B cell (primary cell): ENCODE measurements around the gene ELK3. TPM values are rescaled to one million over a fixed set of nuclear protein-coding genes. Genes with fewer than 3 reads are reported as not detected.
A peak's percentile ranks its signal among the peaks of the same experiment; 100 is the strongest.

Experiments used
- ATAC-seq: fragments of 200-7000 bp; cut with Tn5 transposase; one replicate; pipeline ENCODE4 v1.10.0; 2021; ENCODE audit warnings: low read depth, mild to moderate bottlenecking, moderate number of reproducible peaks, moderate library complexity
- CTCF ChIA-PET: fragments of 350-600 bp; sonication (Branson Sonifier 250); formaldehyde crosslinking; loops from one replicate; lab custom pipeline; 2021; ENCODE audit warnings: antibody characterized with exemption, inconsistent platforms; lab: Charles Lee
- POLR2A ChIA-PET: fragments of 350-600 bp; sonication (Branson Sonifier 250); formaldehyde crosslinking; loops from one replicate; lab custom pipeline; 2021; ENCODE audit warnings: antibody characterized with exemption; lab: Charles Lee
- DNase-seq: peaks from one replicate; pipeline ENCODE4 v3.0.0; 2013
- H2AFZ ChIP-seq: 2 replicates; pipeline ENCODE4 v1.6.1; 2012; ENCODE audit warnings: mild to moderate bottlenecking, low read depth, low read length; ENCODE audit not compliant: insufficient read depth, poor library complexity, severe bottlenecking
- H3K27ac ChIP-seq, 2 donors: 1 replicate in 1 of 2; 2 replicates in 1 of 2; pipeline ENCODE4 v1.5.1; 2012 to 2013; ENCODE audit warnings: low read length in 2 of 2, mild to moderate bottlenecking in 2 of 2, moderate library complexity in 1 of 2
- H3K27me3 ChIP-seq, 4 experiments: fragments of 200-600 bp in 1 of 4; sonication (generic) in 1 of 4; replicated peaks in 1 of 4; 1 replicate in 2 of 4; 2 replicates in 2 of 4; pipeline versions ENCODE4 v1.6.1 to v1.7.0; 2013 to 2016; ENCODE audit warnings: low read length in 3 of 4, mild to moderate bottlenecking in 2 of 4, mixed read lengths in 1 of 4, moderate library complexity in 1 of 4; ENCODE audit not compliant: insufficient read depth in 4 of 4, control insufficient read depth in 3 of 4; ENCODE audit errors: control extremely low read depth in 1 of 4
- H3K36me3 ChIP-seq, 2 experiments: replicated peaks in 1 of 2; 1 replicate in 1 of 2; 2 replicates in 1 of 2; pipeline versions ENCODE4 v1.6.1 to v1.7.1; 2013; ENCODE audit warnings: low read length in 1 of 2; ENCODE audit not compliant: insufficient read depth in 2 of 2, control insufficient read depth in 1 of 2; ENCODE audit errors: control extremely low read depth in 1 of 2, extremely low read depth in 1 of 2
- H3K4me1 ChIP-seq, 2 donors: fragments of 200-600 bp in 1 of 2; sonication (generic) in 1 of 2; 1 replicate in 1 of 2; 2 replicates in 1 of 2; pipeline versions ENCODE4 v1.5.1 to v1.6.1; 2013 to 2017; ENCODE audit warnings: low read length in 2 of 2; ENCODE audit not compliant: control insufficient read depth in 2 of 2, insufficient read depth in 2 of 2
- H3K4me2 ChIP-seq: replicated peaks from 2 replicates; pipeline ENCODE3; 2012; ENCODE audit warnings: mild to moderate bottlenecking, low read depth, low read length; ENCODE audit not compliant: poor library complexity, severe bottlenecking
- H3K4me3 ChIP-seq, 5 experiments: fragments of 200-600 bp in 1 of 5; sonication (generic) in 1 of 5; 1 replicate in 3 of 5; 2 replicates in 2 of 5; pipeline versions ENCODE4 v1.5.1 to v1.7.0; 2011 to 2016; ENCODE audit warnings: low read length in 4 of 5, mild to moderate bottlenecking in 4 of 5, low read depth in 2 of 5, control low read depth in 1 of 5, moderate library complexity in 1 of 5; ENCODE audit not compliant: insufficient read depth in 1 of 5; ENCODE audit errors: control extremely low read depth in 1 of 5, extremely low read depth in 1 of 5
- H3K79me2 ChIP-seq: fragments of 200-600 bp; sonication (generic); one replicate; pipeline ENCODE4 v1.6.0; 2016; ENCODE audit warnings: low read length; ENCODE audit not compliant: control insufficient read depth, insufficient read depth
- H3K9ac ChIP-seq: fragments of 200-600 bp; sonication (generic); 2 replicates; pipeline ENCODE4 v1.6.1; 2017; ENCODE audit warnings: mild to moderate bottlenecking, low read length, moderate library complexity
- H3K9me3 ChIP-seq, 3 donors: one replicate each; pipeline versions ENCODE4 v1.6.1 to v1.7.1; 2013; ENCODE audit warnings: low read length in 2 of 3; ENCODE audit not compliant: control insufficient read depth in 2 of 3, insufficient read depth in 1 of 3; ENCODE audit errors: control extremely low read depth in 1 of 3
- H4K20me1 ChIP-seq: 2 replicates; pipeline ENCODE4 v1.6.0; 2012; ENCODE audit warnings: mild to moderate bottlenecking, low read length; ENCODE audit not compliant: insufficient read depth, control insufficient read depth, poor library complexity, severe bottlenecking
- H3K27ac Mint-ChIP-seq: one replicate; pipeline ENCODE4 v1.8.0; 2021; ENCODE audit warnings: mixed read lengths
- H3K27me3 Mint-ChIP-seq: one replicate; pipeline ENCODE4 v1.8.0; 2021; ENCODE audit warnings: mixed read lengths
- H3K4me1 Mint-ChIP-seq: one replicate; pipeline ENCODE4 v1.8.0; 2021; ENCODE audit warnings: mixed read lengths
- H3K4me3 Mint-ChIP-seq: one replicate; pipeline ENCODE4 v1.8.0; 2021; ENCODE audit warnings: mixed read lengths
- H3K9me3 Mint-ChIP-seq: one replicate; pipeline ENCODE4 v1.8.0; 2022; ENCODE audit warnings: mixed read lengths; ENCODE audit not compliant: insufficient read depth
- EZH2 ChIP-seq: IDR thresholded peaks from 2 replicates; pipeline ENCODE4 v1.6.1; 2012; ENCODE audit warnings: borderline replicate concordance, low read depth, mild to moderate bottlenecking, moderate library complexity, low read length; ENCODE audit not compliant: insufficient read depth, poor library complexity, severe bottlenecking
- WGBS: methylation state at CpG from one replicate; pipeline ENCODE4 v1.1.5; 2013; ENCODE audit warnings: missing lambda C conversion rate; ENCODE audit not compliant: insufficient coverage; 5-methylcytosine and 5-hydroxymethylcytosine counted together
- intact Hi-C: fragments of 100-400 bp; cut with micrococcal nuclease; formaldehyde crosslinking; loops from one replicate; pipeline ENCODE4 v1.10.0; 2022
- polyA plus RNA-seq: library from polyadenylated mRNA; depleted of rRNA; stranded (reverse); fragments of >200 nt; gene quantifications from 2 replicates; pipeline ENCODE4 v1.2.3, GENCODE V29; 2012
- total RNA-seq, 2 donors: library from RNA; stranded (reverse); fragments of 120-200 nt in 1 of 2; gene quantifications; 1 replicate in 1 of 2; 2 replicates in 1 of 2; pipeline versions ENCODE4 v1.2.3 to v1.2.4, GENCODE V29; 2013 to 2022
- TF ChIP-seq, protein P1 (sequence below): fragments of 200-600 bp; IDR thresholded peaks from one replicate; pipeline ENCODE4 v1.8.0; 2022; ENCODE audit warnings: antibody characterized with exemption, mild to moderate bottlenecking

The ELK3 gene
- total and polyA plus RNA-seq, 2 donors (not counting 1 experiment from before 2014, with no cell fraction given) = 10.5 to 87.1 TPM

DNA sequence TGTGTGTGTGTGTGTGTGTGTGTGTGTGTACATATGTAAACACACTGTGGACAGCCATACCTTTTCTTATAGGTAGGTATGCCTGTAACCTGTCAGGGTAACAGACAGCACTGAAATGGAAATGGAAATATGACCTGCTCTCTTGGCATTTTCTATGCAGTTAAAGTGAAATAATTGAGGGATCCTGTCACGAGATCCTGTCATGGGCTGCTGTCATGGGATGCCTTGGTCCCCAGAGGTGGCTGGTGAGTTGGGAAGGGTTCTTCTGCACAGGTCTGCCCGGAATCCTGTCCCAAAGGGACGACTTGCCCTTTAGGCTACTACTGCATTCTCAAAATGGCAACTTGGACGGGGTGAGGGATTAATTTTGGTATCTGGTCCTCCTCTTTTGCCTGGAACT lies 47.3 kb downstream of the ELK3 start:
- H3K9me3 ChIP-seq = peaks cover 0 to under 1% (median 0%) of the 10 kb centered on the region in 3 donors
- DNase-seq (no peak), ATAC-seq (no peak)
- peaks cover 0 to 47% of the 10 kb centered on the region in 2 experiments for H3K36me3 ChIP-seq
- ChIA-PET POLR2A (no interaction called here), CTCF (no interaction called here)
- H3K79me2 ChIP-seq = peaks cover 95% of the 10 kb centered on the region
- no peak overlapping the region for H3K27ac Mint-ChIP-seq
- peaks cover 36% of the 10 kb centered on the region for H3K4me1 Mint-ChIP-seq
- H3K4me3 ChIP-seq = no peak overlapping the region
- peak overlapping the region; percentile 25 to 47 for H3K27ac ChIP-seq
- H3K27me3 ChIP-seq = no peaks in the 10 kb centered on the region
- H2AFZ ChIP-seq = no peak overlapping the region
- H3K9me3 Mint-ChIP-seq = no peaks in the 10 kb centered on the region
- H4K20me1 ChIP-seq = peaks cover 63% of the 10 kb centered on the region
- no peaks in the 10 kb centered on the region for H3K27me3 Mint-ChIP-seq
- H3K4me3 Mint-ChIP-seq = no peak overlapping the region
- no peak overlapping the region for H3K4me2 ChIP-seq
- TF ChIP-seq, protein P1, sequence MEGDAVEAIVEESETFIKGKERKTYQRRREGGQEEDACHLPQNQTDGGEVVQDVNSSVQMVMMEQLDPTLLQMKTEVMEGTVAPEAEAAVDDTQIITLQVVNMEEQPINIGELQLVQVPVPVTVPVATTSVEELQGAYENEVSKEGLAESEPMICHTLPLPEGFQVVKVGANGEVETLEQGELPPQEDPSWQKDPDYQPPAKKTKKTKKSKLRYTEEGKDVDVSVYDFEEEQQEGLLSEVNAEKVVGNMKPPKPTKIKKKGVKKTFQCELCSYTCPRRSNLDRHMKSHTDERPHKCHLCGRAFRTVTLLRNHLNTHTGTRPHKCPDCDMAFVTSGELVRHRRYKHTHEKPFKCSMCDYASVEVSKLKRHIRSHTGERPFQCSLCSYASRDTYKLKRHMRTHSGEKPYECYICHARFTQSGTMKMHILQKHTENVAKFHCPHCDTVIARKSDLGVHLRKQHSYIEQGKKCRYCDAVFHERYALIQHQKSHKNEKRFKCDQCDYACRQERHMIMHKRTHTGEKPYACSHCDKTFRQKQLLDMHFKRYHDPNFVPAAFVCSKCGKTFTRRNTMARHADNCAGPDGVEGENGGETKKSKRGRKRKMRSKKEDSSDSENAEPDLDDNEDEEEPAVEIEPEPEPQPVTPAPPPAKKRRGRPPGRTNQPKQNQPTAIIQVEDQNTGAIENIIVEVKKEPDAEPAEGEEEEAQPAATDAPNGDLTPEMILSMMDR = no peak
- no peak for TF ChIP-seq EZH2
- intact Hi-C loops = no loop called here
- H3K4me1 ChIP-seq = peaks cover 0 to 6% of the 10 kb centered on the region in 2 donors
- 83% methylated on average over 2 of the region's 4 CpGs for WGBS
- no peak overlapping the region for H3K9ac ChIP-seq

GRCh38 chr12:96241846-96242256 lies 47.7 kb downstream of the ELK3 start:
- H3K27ac Mint-ChIP-seq = peak overlapping the region; percentile 26
- Histone ChIP-seq H3K4me3 (no peak overlapping the region), H2AFZ (no peak overlapping the region), H3K27me3 (no peaks in the 10 kb centered on the region), H3K79me2 (peaks cover 92% of the 10 kb centered on the region), H3K27ac (peak overlapping the region; percentile 25 to 47), H3K4me2 (no peak overlapping the region), H3K36me3 (peaks cover 0 to 47% of the 10 kb centered on the region in 2 experiments), H3K9me3 (no peaks in the 10 kb centered on the region), H3K4me1 (peaks cover 0 to 6% of the 10 kb centered on the region in 2 donors), H4K20me1 (peaks cover 60% of the 10 kb centered on the region), H3K9ac (no peak overlapping the region)
- H3K4me1 Mint-ChIP-seq = peaks cover 35% of the 10 kb centered on the region
- ChIA-PET POLR2A (no interaction called here), CTCF (interaction anchor here (0.8 kb wide), 1 partner anchor 275 kb away, joined by 3 read pairs; no protein-coding TSS in a partner anchor)
- no peaks in the 10 kb centered on the region for H3K9me3 Mint-ChIP-seq
- intact Hi-C loops = no loop called here
- TF ChIP-seq, protein P1 = no peak
- no peak for TF ChIP-seq EZH2
- WGBS = 96% methylated on average over 6 of the region's 9 CpGs
- DNase-seq = peak; percentile 33
- ATAC-seq = no peak
- H3K4me3 Mint-ChIP-seq = no peak overlapping the region
- H3K27me3 Mint-ChIP-seq = no peaks in the 10 kb centered on the region
